GM21390 (cell line): ENCODE measurements around the gene TCEANC2.

Experiments used
- ATAC-seq: cut with Tn5 transposase; IDR thresholded peaks from one replicate; pipeline ENCODE4 v1.9.1; 2021; ENCODE audit not compliant: unreplicated experiment

The TCEANC2 gene

GRCh38 chr1:54112027-54112426, 58.6 kb downstream of the TCEANC2 start:
- ATAC-seq: no peak

GRCh38 chr1:54112705-54113368, 59.4 kb downstream of the TCEANC2 start:
- no peak for ATAC-seq

- ATAC-seq: no peak
Measured at GRCh38 chr1:54114001-54114400, 60.6 kb downstream of the TCEANC2 start.

GRCh38 chr1:54114955-54115354, 61.5 kb downstream of the TCEANC2 start:
- ATAC-seq: no peak

DNA sequence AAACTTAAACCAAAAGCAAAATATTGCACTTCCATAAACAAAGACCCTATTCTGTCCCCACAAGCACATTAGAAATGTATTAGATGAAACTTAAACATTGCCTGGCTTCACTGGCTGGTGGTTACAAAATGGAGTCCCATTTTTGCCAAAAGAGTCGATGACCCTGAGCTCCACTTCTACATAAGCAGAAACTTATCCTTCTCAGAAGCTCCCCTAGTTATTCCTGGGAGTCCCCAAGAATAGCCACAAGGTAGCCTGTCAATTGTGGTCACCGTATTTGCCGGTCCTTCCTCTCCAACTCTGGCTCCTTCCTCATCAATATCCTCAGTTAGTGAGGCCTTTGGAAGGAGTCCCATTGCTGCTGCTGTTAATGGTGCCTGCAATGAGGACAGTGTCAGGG, 62.1 kb downstream of the TCEANC2 start:
- no peak for ATAC-seq

DNA sequence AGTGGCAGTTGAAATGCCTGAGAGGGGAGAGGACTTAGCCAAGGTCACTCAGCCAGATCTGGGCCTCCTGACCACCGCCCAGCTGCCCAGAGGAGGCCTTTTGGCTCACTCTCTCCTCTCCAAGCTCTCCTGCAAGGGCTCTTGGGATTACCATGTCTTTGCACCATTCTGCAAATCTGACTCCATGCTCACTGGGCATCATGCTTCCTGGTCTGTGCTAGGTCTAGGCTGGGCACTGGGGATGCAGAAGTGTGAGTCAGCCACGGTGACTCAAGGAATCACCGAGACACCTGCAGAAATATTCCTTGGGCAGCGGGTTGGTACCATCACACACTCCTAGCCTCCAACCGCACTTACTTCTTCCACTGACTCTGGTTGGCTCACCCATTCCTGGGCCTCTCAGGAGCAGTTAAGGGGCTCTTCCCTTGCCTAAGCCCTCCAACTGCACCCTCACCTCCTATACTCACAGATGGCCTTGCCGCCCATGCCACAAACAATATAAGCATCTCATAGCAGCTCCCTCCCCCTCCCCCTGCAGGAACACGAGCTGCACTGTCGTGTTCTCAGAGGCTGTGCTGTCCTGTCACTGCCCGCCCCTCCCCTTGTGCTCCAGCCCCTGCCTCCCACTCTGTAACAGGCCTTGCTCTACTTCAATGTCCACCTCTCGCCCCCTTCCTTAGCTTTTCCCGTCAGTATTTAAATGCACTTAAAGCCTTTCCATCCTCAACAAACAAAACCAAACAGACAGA, 64.6 kb downstream of the TCEANC2 start:
- no peak for ATAC-seq

DNA sequence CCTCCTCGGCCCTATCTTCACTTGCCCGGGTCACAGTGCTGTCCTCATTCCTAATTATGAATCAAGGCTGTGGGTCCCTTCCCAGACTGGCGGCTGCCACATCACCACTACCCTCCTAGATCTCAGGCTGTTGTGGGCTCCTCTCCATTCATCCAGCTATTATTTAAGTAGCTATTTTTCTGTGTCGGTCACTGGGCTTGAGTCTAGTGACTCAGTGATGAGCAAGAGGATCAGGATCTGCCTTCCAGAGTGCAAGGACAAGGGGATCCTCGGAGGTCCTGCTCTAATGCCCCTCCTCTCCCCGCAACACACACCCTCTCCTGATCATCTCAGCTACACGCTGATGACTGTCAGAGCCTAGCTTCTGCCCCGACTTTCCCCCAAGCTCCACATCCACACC, 65.3 kb downstream of the TCEANC2 start:
- ATAC-seq: no peak

DNA sequence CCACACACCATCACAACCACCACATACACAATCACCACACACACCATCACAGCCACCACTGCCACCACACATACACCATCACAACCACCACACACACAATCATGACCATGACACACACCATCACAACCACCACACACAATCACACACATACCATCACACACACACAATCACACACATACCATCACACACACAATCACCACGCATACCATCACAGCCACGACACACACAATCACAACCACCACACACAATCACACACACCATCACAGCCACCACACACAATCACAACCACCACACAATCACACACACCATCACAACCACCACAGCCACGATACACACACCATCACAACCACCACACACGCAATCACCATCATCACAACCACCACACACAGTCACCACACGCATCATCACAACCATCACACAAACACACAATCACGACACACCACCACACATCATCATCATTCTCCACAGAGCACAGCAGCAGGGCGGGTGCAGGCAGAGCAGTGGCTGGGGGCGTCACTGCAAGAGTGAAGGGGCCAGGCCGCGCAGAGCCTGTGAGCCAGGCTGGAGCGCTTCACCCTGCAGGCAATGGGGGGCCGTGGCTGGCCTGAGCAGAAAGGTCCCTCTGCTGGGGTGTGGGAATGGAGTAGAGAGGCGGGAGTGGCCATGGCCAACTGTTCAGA, 66.8 kb downstream of the TCEANC2 start:
- no peak for ATAC-seq

DNA sequence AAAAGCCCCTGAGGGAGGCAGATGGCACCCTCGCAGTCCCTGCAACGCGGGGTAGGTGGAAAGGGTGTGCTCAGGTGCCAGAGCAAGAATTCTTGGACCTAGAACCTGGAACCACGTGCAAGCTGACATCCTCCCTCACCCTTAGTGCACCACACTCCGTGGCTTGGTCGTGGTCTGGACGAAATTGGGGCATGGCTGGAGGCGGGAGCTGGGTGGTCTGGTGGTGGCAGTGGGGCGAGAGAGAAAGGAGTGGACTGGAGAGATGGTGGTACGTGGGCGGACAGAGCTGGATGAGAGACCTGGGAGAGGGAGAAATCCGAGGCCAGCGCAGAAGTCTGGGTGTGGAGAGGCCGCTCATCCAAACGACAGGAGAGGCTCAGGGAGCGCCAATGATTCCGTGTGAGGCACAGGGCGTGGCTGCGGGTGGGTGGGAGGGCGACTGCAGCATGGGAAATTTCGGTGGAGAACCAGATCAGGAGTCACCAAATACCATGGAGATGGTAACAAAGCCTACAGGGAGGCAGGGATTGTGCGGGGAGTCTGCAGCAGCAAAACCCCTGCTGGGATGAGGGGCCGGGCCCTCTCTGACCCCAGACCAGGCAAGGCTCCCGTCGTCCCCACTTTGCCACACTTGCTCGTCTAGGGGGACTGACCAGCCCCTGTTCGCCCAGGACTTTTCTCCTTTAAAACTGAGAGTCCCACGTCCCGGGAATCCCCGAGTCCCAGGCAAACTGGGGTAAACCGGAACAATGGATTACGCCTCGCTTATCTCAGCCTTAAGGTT, 67.5 kb downstream of the TCEANC2 start:
- ATAC-seq: no peak

GRCh38 chr1:54121482-54122134, 68.2 kb downstream of the TCEANC2 start:
- ATAC-seq: no peak

DNA sequence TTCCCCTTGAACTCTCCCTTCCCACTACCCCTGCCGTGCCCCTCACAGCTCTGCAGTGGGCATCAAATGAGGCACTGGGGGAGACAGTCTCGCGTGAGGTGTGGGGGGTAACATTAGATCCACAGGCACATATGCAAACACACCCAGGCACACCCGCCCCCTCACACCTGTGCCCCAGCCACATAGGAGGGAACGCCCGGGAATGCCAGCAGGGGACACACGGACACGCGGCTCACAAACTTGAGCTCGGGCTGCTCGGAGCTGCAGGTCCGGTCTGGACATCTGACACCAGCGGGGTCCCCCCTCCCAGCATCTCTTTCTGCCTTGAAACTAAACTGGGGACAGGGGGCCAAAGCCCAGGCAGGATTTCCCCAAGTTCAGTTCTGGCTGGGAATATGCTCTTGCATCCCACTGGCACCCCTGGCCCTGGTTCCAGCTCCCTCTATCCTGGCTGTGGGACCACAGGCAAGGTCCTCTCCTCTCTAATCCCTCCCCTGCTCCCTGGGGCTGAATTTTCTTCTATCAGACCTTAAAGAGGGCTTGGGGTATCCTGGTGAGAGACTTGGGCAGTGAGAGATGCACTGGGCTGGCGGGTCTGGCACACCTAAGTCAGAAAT, 68.8 kb downstream of the TCEANC2 start:
- ATAC-seq: no peak

GRCh38 chr1:54122992-54123391, 69.6 kb downstream of the TCEANC2 start:
- ATAC-seq: no peak

- no peak for ATAC-seq
Measured at GRCh38 chr1:54124472-54124871, 71.1 kb downstream of the TCEANC2 start.

DNA sequence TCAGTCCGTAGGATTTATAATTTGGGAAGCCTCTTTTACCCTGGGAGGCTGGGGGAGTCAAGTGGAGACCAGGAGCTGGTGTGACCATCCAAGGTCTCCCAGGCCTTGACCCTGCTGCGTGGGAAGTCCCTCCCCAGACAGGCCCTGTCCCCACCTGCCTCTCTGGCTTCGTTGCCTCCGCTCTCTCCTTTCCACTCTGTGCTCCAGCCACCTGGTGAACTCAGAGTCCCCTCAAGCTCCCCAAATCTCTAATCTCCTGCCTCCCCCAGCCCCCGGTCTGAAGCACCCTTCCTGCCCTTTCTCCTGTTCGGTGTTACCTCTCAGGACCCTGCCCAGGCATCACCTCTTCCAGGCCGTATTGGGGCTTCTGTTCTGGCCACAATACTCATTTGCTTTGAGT, 71.5 kb downstream of the TCEANC2 start:
- no peak for ATAC-seq

- ATAC-seq: no peak
Measured at GRCh38 chr1:54125386-54126070, 72.1 kb downstream of the TCEANC2 start.

DNA sequence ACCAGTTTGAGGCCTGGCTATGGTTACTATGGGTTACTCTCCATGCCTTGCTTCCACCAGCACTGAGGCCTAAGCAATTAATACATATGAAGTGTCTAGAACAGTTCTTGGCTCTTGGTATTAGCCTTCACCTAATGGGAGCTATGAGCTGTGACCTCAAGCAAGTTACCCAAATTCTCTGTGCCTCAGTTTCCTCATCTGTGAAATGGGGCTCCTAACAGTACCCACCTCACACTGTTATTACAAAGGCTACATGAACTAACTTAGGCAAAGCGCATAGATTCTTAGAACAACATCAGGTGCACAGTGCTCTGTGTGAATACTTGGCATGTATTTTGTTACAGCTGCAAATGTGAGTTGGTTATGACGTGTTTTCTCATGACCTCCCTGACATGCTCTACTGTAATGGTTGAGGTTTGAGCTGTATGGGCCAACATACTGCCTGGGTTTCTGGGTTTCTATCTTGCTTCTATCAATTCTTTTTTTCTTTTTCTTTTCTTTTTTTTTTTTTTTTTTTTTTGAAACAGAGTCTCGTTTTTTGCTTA, 72.9 kb downstream of the TCEANC2 start:
- ATAC-seq: no peak

DNA sequence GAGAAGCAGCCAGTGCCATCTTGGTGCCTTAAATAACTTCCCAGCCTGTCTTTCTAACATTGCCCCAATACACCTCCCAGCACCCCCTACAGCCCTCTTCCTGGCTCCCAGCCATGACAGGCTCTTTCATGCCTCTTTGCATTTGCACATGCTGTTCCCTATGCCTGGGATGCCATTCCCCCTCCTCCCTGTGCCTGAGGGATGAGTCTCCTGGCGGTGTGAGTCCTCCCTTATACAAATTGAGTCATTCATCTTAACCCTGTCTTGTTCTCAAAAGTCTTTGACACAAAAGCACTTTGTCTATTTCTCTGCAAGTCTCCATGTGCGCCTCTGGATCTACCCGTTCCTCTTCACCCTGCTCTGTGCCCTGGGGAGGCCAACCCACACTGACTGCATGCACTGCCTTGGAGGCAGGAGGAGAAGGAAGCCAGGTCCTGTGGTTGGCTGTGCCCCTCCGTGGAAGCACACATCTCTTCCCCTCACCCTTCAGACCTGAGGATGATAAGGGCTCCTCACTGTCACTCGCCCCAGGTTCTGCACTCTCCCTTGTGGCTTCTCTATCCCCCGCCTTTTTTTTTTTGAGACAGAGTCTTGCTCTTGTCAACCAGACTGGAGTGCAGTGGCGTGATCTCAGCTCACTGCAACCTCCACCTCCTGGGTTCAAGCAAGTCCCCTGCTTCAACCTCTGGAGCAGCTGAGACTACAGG, 74.3 kb downstream of the TCEANC2 start:
- ATAC-seq: no peak

DNA sequence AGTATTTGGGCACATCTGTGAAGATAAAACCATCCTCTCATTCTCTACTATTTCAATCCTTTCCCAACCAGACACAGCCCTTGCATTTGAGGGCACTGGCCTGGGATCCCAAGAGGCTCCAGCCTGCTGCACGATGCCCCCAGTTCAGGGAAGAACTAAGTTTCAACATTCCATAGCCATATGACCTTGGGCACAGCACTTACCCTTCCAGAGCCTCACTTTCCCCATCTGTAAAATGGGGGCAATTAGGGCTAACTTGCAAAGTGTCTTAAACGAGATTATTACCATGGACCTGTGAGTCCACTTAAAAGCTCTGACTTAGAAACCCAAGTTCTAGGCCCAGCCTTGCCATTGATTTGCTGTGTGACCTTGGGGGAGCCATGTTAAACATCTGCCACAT, 76.5 kb downstream of the TCEANC2 start:
- ATAC-seq: no peak

DNA sequence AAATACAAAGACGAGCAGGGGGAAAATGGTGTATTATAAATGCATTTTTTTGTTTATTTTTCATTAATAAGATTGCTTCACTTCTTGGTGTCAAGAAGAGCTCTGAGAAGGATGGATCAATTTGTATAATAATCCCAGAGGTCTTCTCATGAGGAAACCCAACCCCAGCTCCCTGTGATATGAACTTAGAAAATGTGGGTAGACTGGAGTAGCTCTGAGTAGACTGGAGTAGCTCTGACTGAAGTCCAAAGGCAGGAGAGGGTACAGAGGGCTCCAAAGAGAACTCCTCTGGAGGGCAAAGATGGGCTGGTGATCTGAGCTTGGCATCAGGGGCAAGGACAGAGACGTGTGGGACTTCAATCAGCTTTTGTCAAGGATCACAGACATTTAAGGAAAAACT, 78.0 kb downstream of the TCEANC2 start:
- ATAC-seq: no peak
